H1 (cell line): ENCODE data around the gene MYRF.

Source experiments
- CREB1 ChIP-seq: IDR thresholded peaks from 2 replicates; pipeline ENCODE4 v1.6.1; 2012; ENCODE audit warnings: inconsistent platforms
- EGR1 ChIP-seq: IDR thresholded peaks from 2 replicates; pipeline ENCODE4 v1.6.1; 2011; ENCODE audit warnings: low read depth, low read length, borderline replicate concordance
- EZH2 ChIP-seq: fragments of 200-600 bp; sonication (generic); IDR thresholded peaks from 2 replicates; pipeline ENCODE4 v1.7.1; 2012; ENCODE audit warnings: low read depth, mild to moderate bottlenecking, moderate library complexity, low read length, inconsistent platforms; ENCODE audit not compliant: severe bottlenecking
- JUN ChIP-seq: IDR thresholded peaks from 2 replicates; pipeline ENCODE4 v1.6.1; 2011; ENCODE audit warnings: low read depth, mild to moderate bottlenecking, improper control_type of control experiment, low read length
- JUND ChIP-seq: IDR thresholded peaks from 2 replicates; pipeline ENCODE4 v1.6.1; 2011; ENCODE audit warnings: mild to moderate bottlenecking, improper control_type of control experiment, low read length
- MAFK ChIP-seq: IDR thresholded peaks from 2 replicates; pipeline ENCODE4 v1.6.1; 2012; ENCODE audit warnings: low read depth, mild to moderate bottlenecking, improper control_type of control experiment, low read length
- POLR2AphosphoS5 ChIP-seq: IDR thresholded peaks from 2 replicates; pipeline ENCODE4 v1.6.1; 2011; ENCODE audit warnings: low read depth, low read length
- SP2 ChIP-seq: IDR thresholded peaks from 2 replicates; pipeline ENCODE4 v1.6.1; 2012; ENCODE audit warnings: mild to moderate bottlenecking, low read length, inconsistent platforms
- SP4 ChIP-seq: IDR thresholded peaks from 2 replicates; pipeline ENCODE4 v1.6.1; 2012; ENCODE audit warnings: low read length, inconsistent platforms
- SRF ChIP-seq: IDR thresholded peaks from 2 replicates; pipeline ENCODE4 v1.6.1; 2011; ENCODE audit warnings: mild to moderate bottlenecking, low read depth, low read length, moderate library complexity
- SUZ12 ChIP-seq: fragments of 200-600 bp; sonication (generic); IDR thresholded peaks from 2 replicates; pipeline ENCODE4 v1.6.1; 2012; ENCODE audit warnings: mild to moderate bottlenecking, inconsistent platforms, low read length, moderate library complexity, mixed read lengths
- TAF1 ChIP-seq: IDR thresholded peaks from 2 replicates; pipeline ENCODE4 v1.6.1; 2011; ENCODE audit warnings: mild to moderate bottlenecking, low read depth, low read length
- TF ChIP-seq, protein P1 (sequence below), 3 experiments: IDR thresholded peaks; 1 replicate in 2 of 3; 2 replicates in 1 of 3; pipeline versions ENCODE4 v1.5.1 to v1.6.1; 2011; ENCODE audit warnings: low read length in 3 of 3, mild to moderate bottlenecking in 3 of 3, inconsistent platforms in 2 of 3, low read depth in 1 of 3, moderate library complexity in 1 of 3; ENCODE audit not compliant: insufficient read depth in 1 of 3; ENCODE audit errors: control extremely low read depth in 1 of 3
- TF ChIP-seq, protein P2 (sequence below): IDR thresholded peaks from 2 replicates; pipeline ENCODE4 v1.6.1; 2012; ENCODE audit warnings: inconsistent platforms

DNA sequence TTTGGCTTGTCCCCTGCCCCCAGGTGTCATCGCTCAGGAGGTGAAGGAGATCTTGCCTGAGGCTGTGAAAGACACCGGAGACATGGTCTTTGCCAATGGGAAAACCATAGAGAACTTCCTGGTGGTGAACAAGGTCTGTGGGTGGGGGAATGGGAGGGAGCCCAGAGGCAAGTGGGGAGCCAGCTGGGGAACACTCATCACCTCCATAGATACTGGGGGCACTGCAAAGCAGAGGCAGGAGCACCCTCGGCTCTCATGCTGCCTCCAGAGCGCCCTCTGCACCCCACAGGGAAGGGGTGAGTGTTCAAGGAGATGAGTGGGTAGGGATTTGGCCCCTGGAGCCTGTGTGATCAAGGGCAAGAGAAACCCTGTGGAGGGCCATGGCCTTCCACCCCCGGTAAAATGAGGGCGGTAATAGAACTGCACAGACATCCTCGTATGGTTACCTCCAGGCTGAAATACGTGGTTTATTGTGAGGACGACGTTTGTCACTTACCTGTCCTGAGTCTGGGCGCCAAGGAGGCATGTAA is 26.0 kb downstream of the MYRF start:
- TF ChIP-seq JUND (no peak), EZH2 (no peak), POLR2AphosphoS5 (no peak), EGR1 (no peak), SP2 (no peak), SUZ12 (no peak), SRF (no peak), MAFK (no peak), CREB1 (no peak), TAF1 (no peak), JUN (no peak), SP4 (no peak)
- TF ChIP-seq, protein P1, sequence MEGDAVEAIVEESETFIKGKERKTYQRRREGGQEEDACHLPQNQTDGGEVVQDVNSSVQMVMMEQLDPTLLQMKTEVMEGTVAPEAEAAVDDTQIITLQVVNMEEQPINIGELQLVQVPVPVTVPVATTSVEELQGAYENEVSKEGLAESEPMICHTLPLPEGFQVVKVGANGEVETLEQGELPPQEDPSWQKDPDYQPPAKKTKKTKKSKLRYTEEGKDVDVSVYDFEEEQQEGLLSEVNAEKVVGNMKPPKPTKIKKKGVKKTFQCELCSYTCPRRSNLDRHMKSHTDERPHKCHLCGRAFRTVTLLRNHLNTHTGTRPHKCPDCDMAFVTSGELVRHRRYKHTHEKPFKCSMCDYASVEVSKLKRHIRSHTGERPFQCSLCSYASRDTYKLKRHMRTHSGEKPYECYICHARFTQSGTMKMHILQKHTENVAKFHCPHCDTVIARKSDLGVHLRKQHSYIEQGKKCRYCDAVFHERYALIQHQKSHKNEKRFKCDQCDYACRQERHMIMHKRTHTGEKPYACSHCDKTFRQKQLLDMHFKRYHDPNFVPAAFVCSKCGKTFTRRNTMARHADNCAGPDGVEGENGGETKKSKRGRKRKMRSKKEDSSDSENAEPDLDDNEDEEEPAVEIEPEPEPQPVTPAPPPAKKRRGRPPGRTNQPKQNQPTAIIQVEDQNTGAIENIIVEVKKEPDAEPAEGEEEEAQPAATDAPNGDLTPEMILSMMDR (IDR thresholded peaks at IDR 0.05; ENCODE audit: control extremely low read depth in 1 of 3, insufficient read depth in 1 of 3, low read depth in 1 of 3, low read length in 3 of 3): no peak
- TF ChIP-seq, protein P2, sequence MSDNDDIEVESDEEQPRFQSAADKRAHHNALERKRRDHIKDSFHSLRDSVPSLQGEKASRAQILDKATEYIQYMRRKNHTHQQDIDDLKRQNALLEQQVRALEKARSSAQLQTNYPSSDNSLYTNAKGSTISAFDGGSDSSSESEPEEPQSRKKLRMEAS: no peak
